GM06990 (cell line): ENCODE data around the gene LRMDA.

Source experiments
- DNase-seq: peaks from one replicate; pipeline ENCODE4 v3.0.0-alpha.2; 2011; ENCODE audit not compliant: insufficient read length; ENCODE audit errors: extremely low read depth
- H3K27me3 ChIP-seq: replicated peaks from 2 replicates; pipeline ENCODE4 v1.6.0; 2011; ENCODE audit warnings: low read length; ENCODE audit not compliant: control insufficient read depth, insufficient read depth
- H3K36me3 ChIP-seq: 2 replicates; pipeline ENCODE4 v1.5.1; 2011; ENCODE audit warnings: low read length; ENCODE audit not compliant: control insufficient read depth, insufficient read depth
- H3K4me3 ChIP-seq: replicated peaks from 2 replicates; pipeline ENCODE4 v1.5.1; 2011; ENCODE audit warnings: low read depth, mild to moderate bottlenecking, control low read depth, low read length
- TF ChIP-seq, protein P1 (sequence below): IDR thresholded peaks from 2 replicates; pipeline ENCODE4 v1.5.1; 2011; ENCODE audit warnings: low read length, control low read depth, mild to moderate bottlenecking, inconsistent platforms; ENCODE audit not compliant: insufficient read depth, poor library complexity, severe bottlenecking

The LRMDA gene

DNA sequence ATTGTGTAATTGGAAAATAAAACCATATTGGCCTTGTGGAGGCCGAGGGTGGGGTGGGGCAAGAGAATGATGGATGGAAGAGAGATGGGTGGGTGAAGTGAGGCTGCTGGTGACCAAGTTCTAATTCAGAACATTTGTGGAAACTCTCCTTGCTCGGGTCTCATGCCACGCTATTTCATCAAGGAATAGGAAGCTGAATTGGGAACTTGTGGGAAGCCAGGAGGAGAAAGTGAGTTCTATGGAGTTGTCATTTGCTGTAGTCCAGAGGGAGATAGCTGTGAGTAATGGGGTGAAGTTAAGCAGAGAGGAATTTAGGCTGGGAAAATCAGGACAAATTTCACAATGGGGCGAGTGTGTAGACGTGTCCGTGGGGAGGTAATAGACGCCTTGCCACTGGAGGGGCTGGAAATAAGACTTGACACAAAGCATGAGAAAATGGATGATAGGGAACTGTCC lies 339.2 kb downstream of the LRMDA start:
- no peak for DNase-seq
- no peaks in the 10 kb centered on the region for H3K36me3 ChIP-seq
- no peaks in the 10 kb centered on the region for H3K27me3 ChIP-seq
- no peak overlapping the region for H3K4me3 ChIP-seq
- TF ChIP-seq, protein P1, sequence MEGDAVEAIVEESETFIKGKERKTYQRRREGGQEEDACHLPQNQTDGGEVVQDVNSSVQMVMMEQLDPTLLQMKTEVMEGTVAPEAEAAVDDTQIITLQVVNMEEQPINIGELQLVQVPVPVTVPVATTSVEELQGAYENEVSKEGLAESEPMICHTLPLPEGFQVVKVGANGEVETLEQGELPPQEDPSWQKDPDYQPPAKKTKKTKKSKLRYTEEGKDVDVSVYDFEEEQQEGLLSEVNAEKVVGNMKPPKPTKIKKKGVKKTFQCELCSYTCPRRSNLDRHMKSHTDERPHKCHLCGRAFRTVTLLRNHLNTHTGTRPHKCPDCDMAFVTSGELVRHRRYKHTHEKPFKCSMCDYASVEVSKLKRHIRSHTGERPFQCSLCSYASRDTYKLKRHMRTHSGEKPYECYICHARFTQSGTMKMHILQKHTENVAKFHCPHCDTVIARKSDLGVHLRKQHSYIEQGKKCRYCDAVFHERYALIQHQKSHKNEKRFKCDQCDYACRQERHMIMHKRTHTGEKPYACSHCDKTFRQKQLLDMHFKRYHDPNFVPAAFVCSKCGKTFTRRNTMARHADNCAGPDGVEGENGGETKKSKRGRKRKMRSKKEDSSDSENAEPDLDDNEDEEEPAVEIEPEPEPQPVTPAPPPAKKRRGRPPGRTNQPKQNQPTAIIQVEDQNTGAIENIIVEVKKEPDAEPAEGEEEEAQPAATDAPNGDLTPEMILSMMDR = no peak

DNA sequence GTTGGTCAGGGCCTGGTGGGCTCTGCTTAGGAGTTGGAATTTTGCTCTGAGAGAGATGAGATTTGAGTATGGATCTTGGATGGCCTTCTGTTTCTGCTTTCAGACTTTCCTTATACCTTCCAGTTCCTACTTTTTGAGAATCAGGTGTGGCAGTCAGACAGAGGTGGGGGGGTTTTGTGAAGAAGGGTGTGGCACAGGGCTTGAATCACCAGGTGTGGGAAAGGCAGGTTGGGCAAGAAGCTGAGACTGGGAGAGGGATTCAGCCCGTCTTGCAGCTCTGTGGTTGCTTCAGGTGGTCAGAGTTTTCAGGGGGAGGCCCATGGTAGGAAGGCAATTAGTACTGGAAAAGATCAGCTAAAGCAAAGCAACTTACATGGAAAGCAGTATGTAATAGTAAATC lies 340.2 kb downstream of the LRMDA start:
- no peak overlapping the region for H3K4me3 ChIP-seq
- TF ChIP-seq, protein P1 = no peak
- no peaks in the 10 kb centered on the region for H3K36me3 ChIP-seq
- no peak for DNase-seq
- no peaks in the 10 kb centered on the region for H3K27me3 ChIP-seq

GRCh38 chr10:75772153-75772887 lies 340.9 kb downstream of the LRMDA start:
- no peak for DNase-seq
- Histone ChIP-seq H3K4me3 (no peak overlapping the region; the same call in 1 of the 2 replicates), H3K27me3 (no peaks in the 10 kb centered on the region), H3K36me3 (no peaks in the 10 kb centered on the region)
- TF ChIP-seq, protein P1 = no peak

- TF ChIP-seq, protein P1 = no peak
- no peak overlapping the region for H3K4me3 ChIP-seq
- no peak for DNase-seq
- no peaks in the 10 kb centered on the region for H3K27me3 ChIP-seq
- H3K36me3 ChIP-seq = no peaks in the 10 kb centered on the region
Measured at GRCh38 chr10:75773231-75773780, 341.9 kb downstream of the LRMDA start.

- Histone ChIP-seq H3K4me3 (no peak overlapping the region), H3K36me3 (no peaks in the 10 kb centered on the region), H3K27me3 (no peaks in the 10 kb centered on the region)
- no peak for DNase-seq
- TF ChIP-seq, protein P1 = no peak
Measured at GRCh38 chr10:75773813-75774782, 342.7 kb downstream of the LRMDA start.
